ENCODE data around the gene EHBP1. TPM values are rescaled to one million over a fixed set of nuclear protein-coding genes. Genes with fewer than 3 reads are reported as not detected.

The EHBP1 gene
- polyA plus RNA-seq, 1 of the 3 experiments (the other 2 are of a cell fraction): 62.7 TPM

- H3K27me3 ChIP-seq (ENCODE audit: insufficient read depth): no peaks in the 10 kb centered on the region; the same call in 1 of the 2 replicates
These were observed 343.1 kb downstream of the EHBP1 start for GRCh38 chr2:63048367-63049171.

GRCh38 chr2:63049211-63049969 lies 343.9 kb downstream of the EHBP1 start:
- peak; percentile 53 for DNase-seq
- Histone ChIP-seq H3K9me3 (no peaks in the 10 kb centered on the region), H3F3A (replicated peaks; ENCODE audit: insufficient read depth) (no peaks in the 10 kb centered on the region), H3K4me3 (ENCODE audit: low read depth in 2 of 2, low read length in 1 of 2) (peak overlapping the region; percentile 49 to 68), H3K9ac (peak overlapping the region; percentile 60; the same call in 1 of the 2 replicates), H4K20me1 (ENCODE audit: insufficient read depth) (no peaks in the 10 kb centered on the region), H3K4me1 (ENCODE audit: control insufficient read depth in 1 of 2, insufficient read depth in 2 of 2, low read depth in 1 of 2, low read length in 1 of 2) (peaks cover 6 to 9% of the 10 kb centered on the region in 2 experiments; a peak in 2 of 4 replicates), H3K36me3 (replicated peaks in 1 of 2; ENCODE audit: control insufficient read depth in 1 of 2, insufficient read depth in 2 of 2, low read length in 1 of 2) (peaks cover 0 to 13% of the 10 kb centered on the region in 2 experiments), H3K79me2 (ENCODE audit: insufficient read depth) (no peaks in the 10 kb centered on the region), H3K9me2 (no peaks in the 10 kb centered on the region), H3K27me3 (ENCODE audit: insufficient read depth) (no peaks in the 10 kb centered on the region; the same call in 1 of the 2 replicates), H3K4me2 (peak overlapping the region; percentile 99), H3K27ac (ENCODE audit: low read depth in 2 of 2, low read length in 1 of 2) (no peak overlapping the region), H2AFZ (ENCODE audit: low read depth) (peak overlapping the region; percentile 85; the same call in 1 of the 2 replicates)
- 13% methylated on average over 37 of the region's 39 CpGs for WGBS (ENCODE audit: low lambda C conversion rate)
- POLR2A ChIA-PET: no interaction called here
- TF ChIP-seq FOXJ3 (CRISPR knock-in tag; IDR thresholded peaks at IDR 0.05) (no peak), IRF3 (IDR thresholded peaks at IDR 0.05; ENCODE audit: low read depth, low read length) (no peak), PBX3 (IDR thresholded peaks at IDR 0.05) (no peak), EZH2phosphoT487 (IDR thresholded peaks at IDR 0.05; ENCODE audit: borderline replicate concordance, low read depth) (no peak), MAX (IDR thresholded peaks at IDR 0.05; ENCODE audit: low read depth) (no peak), GABPA (IDR thresholded peaks at IDR 0.05; ENCODE audit: low read depth) (no peak), SIN3A (IDR thresholded peaks at IDR 0.05; ENCODE audit: borderline replicate concordance, low read depth, low read length) (no peak), NFIC (IDR thresholded peaks at IDR 0.05; ENCODE audit: borderline replicate concordance) (no peak), SMC3 (IDR thresholded peaks at IDR 0.05; ENCODE audit: low read depth, low read length) (no peak)
- CTCF ChIA-PET: interaction anchor here (1.0 to 2.2 kb wide), 2 partner anchors 11 to 494 kb away, joined by 3 to 7 read pairs; no protein-coding TSS in a partner anchor

More at GRCh38 chr2:63048367-63049171, 343.1 kb downstream of the EHBP1 start:
- H3K9me3 ChIP-seq: no peaks in the 10 kb centered on the region
- no peak overlapping the region for H3K27ac ChIP-seq (ENCODE audit: low read depth in 2 of 2, low read length in 1 of 2)
- ChIA-PET CTCF (interaction anchor here (0.6 to 1.0 kb wide), 3 partner anchors 385 to 495 kb away, joined by 3 read pairs; no protein-coding TSS in a partner anchor), POLR2A (no interaction called here)
- TF ChIP-seq USF1 (IDR thresholded peaks at IDR 0.05; ENCODE audit: borderline replicate concordance, low read depth): no peak
- no peak for TF ChIP-seq CHD2 (IDR thresholded peaks at IDR 0.05; ENCODE audit: low read length, partially characterized antibody)
- H3K4me2 ChIP-seq: peak overlapping the region; percentile 99
- peak overlapping the region in 1 of 2 experiments; percentile 68; a peak in 2 of 4 replicates for H3K4me3 ChIP-seq (ENCODE audit: low read depth in 2 of 2, low read length in 1 of 2)
- no peak overlapping the region for H2AFZ ChIP-seq (ENCODE audit: low read depth)
- no peaks in the 10 kb centered on the region for H4K20me1 ChIP-seq (ENCODE audit: insufficient read depth)
- peak; percentile 63 for DNase-seq
- H3K9me2 ChIP-seq: no peaks in the 10 kb centered on the region
- H3K36me3 ChIP-seq (replicated peaks in 1 of 2; ENCODE audit: control insufficient read depth in 1 of 2, insufficient read depth in 2 of 2, low read length in 1 of 2): peaks cover 0 to 13% of the 10 kb centered on the region in 2 experiments
- no peaks in the 10 kb centered on the region for H3K79me2 ChIP-seq (ENCODE audit: insufficient read depth)
- H3F3A ChIP-seq (replicated peaks; ENCODE audit: insufficient read depth): no peaks in the 10 kb centered on the region
- WGBS (ENCODE audit: low lambda C conversion rate): 55% methylated on average over 56 of the region's 61 CpGs
- peaks cover 6 to 9% of the 10 kb centered on the region in 2 experiments; a peak in 2 of 4 replicates for H3K4me1 ChIP-seq (ENCODE audit: control insufficient read depth in 1 of 2, insufficient read depth in 2 of 2, low read depth in 1 of 2, low read length in 1 of 2)
- no peak overlapping the region for H3K9ac ChIP-seq
